HepG2 (cell line): Measurements from ENCODE around the gene DPM1.

ENCODE experiments used
- ATF7 ChIP-seq, 2 experiments: fragments of 450-650 bp in 1 of 2; sonication (generic) in 1 of 2; formaldehyde crosslinking in 1 of 2; IDR thresholded peaks; 2 replicates each; pipeline versions ENCODE4 v1.4.0 to v1.6.1; 2016 to 2020; ENCODE audit warnings: antibody characterized with exemption in 1 of 2, mild to moderate bottlenecking in 1 of 2, missing genetic modification reagents in 1 of 2
- ZNF558 ChIP-seq: sonication (generic); formaldehyde crosslinking; IDR thresholded peaks from 2 replicates; pipeline ENCODE4 v1.9.0; 2022; ENCODE audit warnings: mild to moderate bottlenecking, missing genetic modification reagents, borderline replicate concordance
- TF ChIP-seq, protein P1 (sequence below): sonication (generic); formaldehyde crosslinking; IDR thresholded peaks from 2 replicates; pipeline ENCODE4 v1.4.0; 2020; ENCODE audit warnings: mild to moderate bottlenecking, missing genetic modification reagents, borderline replicate concordance

DNA sequence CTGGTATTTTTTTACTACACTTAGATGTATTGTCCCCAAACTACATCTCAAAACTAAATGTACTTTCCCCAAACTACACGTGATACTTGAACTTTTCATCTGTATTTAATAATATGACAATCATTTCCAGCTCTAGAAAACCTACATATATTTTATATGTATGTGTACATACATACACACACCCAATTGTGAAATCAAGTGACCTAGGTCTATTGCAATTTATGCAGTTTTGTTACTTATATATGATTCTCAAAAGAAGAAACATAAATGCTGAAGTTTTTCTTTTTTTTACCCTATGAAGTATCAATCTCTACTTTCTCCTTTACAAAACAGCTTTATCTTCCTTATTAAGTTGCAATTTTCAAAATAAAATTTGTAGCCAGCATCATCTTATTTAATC is 31.8 kb downstream of the DPM1 start:
- TF ChIP-seq ATF7 (IDR thresholded peaks at IDR 0.05) (no peak), ATF7 (CRISPR knock-in tag; IDR thresholded peaks at IDR 0.05) (no peak), ZNF558 (CRISPR knock-in tag) (no peak)
- TF ChIP-seq, protein P1, sequence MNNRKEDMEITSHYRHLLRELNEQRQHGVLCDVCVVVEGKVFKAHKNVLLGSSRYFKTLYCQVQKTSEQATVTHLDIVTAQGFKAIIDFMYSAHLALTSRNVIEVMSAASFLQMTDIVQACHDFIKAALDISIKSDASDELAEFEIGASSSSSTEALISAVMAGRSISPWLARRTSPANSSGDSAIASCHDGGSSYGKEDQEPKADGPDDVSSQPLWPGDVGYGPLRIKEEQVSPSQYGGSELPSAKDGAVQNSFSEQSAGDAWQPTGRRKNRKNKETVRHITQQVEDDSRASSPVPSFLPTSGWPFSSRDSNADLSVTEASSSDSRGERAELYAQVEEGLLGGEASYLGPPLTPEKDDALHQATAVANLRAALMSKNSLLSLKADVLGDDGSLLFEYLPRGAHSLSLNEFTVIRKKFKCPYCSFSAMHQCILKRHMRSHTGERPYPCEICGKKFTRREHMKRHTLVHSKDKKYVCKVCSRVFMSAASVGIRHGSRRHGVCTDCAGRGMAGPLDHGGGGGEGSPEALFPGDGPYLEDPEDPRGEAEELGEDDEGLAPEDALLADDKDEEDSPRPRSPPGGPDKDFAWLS (CRISPR knock-in tag): no peak
